HG02610 (cell line): ENCODE results near the gene ATP2C1.

Source experiments
- ATAC-seq: cut with Tn5 transposase; IDR thresholded peaks from one replicate; pipeline ENCODE4 v1.9.1; 2021; ENCODE audit warnings: mild to moderate bottlenecking, moderate library complexity; ENCODE audit not compliant: unreplicated experiment

ATP2C1 gene

DNA sequence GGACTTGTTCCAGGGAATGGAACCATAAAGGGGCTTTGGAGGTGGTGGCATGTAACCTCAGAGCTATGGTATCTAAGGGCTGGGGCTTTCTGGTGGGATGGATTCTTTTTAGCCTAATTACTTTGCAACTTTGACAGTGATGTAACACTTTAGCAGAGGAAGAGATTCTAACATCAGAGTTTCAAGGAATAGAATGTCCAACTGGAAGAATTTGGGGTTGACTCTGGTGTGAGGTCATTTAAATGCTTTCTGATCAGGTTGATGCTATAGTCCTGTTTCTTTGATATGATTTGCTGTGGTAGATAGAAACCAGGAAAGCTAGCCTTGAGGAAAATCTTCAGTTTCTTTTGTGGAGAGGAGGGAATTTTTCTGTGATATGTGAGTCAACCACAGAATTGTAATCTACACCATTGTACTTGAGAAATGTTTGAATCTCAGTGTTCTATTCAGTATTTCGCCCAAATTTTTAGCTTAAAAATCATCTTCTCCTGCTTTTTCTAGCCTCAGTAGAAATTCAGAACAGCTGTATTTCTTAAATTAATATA is 40.0 kb downstream of the ATP2C1 start:
- no peak for ATAC-seq

DNA sequence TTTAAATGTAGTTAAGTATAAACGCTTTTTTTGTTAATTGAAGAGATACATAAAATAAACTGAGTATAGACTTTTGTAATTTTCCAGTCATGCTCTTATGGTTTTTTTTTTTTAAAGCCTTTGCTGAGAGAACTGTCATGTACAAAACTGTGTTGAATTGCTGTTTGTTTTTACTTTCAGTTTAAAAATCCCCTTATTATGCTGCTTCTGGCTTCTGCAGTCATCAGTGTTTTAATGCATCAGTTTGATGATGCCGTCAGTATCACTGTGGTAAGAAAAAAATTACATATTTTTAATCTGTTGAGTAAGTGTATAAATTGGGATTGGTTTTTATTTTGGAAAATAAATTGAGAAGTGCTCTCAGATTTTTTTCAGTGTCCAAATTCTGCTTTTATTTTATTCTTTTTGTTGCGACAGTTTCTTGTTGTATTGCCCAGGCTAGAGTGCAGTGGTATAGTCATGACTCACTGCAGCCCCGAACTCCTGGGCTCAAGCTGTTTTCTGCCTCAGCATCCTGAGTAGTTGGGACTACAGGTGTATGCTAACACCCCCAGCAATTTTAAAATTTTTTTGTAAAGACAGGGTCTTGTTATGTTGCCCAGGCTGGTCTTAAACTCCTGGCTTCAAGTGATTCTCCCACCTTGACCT is 40.7 kb downstream of the ATP2C1 start:
- ATAC-seq: no peak

DNA sequence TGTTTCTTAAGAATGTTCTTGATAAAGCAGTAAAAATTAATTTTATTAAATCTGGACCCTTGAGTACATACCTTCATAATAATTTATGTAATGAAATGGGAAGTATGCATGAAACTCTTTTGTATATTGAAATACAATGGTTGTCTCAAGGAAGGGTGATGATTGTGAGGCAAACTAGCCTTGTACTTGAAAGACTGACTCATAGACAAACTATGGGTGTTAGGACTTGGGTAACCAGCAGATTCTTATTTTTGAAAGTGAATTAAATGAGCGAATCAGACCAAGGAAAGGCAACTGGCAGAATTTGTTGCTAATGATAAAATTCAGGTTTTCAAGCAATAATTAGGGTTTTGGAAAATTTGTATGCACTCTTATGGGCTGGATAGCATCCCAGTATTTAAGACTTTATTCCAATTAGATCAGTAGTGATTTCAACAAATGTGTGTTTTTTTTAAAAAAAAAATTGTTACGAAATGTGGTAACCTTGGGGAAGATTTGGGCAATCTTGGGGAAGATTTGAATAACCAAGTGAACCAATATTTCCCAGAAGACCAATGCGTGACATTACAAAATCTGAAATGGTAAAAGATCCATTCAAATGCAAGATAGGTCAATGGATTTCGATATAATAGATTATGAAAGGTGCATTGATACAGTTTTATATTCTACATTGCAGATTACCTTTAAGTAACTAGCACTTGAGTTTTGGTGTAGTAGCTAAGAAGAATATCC is 42.0 kb downstream of the ATP2C1 start:
- no peak for ATAC-seq

DNA sequence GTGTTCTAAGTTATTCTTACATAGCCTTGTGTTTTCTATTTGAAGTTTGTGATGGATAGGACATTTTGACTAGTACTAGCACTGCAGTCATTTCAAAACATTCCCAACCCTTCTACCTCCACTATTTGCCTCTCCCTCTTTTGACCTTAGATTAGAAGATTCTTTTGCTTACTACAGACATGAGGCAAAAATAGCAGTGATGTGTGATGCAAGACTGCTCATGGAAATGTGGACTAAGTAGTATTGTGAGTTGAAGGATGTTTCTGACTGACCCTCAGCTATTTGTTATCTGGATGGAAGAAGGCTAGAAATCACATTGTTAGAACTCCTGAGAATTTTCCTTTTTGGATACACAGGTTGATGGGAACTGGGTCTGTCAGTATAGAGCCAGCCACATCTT is 45.9 kb downstream of the ATP2C1 start:
- no peak for ATAC-seq

DNA sequence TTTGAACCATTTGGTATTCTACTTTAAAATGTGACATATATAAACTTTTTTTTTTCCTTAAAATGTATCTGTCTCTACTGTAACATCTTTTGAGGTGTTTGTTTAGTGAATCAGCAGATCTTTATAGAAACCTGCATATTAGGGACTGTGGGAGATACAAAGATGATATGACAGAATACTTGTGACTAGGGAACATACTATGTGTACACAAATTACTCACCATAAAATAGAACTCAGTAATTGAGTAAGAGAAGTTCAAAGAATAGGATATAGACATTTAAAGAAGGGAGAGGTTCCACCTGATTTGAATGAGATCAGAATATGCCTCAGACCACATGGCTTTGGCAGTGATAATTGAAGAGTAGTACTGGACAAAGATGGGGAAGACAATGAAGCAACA is 47.9 kb downstream of the ATP2C1 start:
- no peak for ATAC-seq

DNA sequence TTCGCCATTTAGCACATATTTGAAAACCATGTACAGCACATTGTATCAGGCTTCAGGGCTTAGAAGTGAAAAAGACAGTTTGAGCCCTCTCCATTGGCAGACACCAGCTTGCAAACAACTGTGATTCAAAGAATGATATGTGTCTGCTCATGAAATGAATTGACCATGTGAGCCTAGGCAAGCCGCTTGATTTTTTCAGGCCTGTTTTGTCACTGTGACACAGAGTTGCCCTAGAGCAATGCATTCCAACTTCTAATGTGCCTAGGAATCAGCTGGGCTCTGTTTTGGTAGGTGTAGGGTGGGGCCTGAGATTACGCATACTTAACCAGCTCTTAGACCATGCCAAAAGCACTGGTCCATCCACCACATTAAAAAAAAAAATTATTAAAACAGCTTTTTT is 53.0 kb downstream of the ATP2C1 start:
- ATAC-seq: no peak

DNA sequence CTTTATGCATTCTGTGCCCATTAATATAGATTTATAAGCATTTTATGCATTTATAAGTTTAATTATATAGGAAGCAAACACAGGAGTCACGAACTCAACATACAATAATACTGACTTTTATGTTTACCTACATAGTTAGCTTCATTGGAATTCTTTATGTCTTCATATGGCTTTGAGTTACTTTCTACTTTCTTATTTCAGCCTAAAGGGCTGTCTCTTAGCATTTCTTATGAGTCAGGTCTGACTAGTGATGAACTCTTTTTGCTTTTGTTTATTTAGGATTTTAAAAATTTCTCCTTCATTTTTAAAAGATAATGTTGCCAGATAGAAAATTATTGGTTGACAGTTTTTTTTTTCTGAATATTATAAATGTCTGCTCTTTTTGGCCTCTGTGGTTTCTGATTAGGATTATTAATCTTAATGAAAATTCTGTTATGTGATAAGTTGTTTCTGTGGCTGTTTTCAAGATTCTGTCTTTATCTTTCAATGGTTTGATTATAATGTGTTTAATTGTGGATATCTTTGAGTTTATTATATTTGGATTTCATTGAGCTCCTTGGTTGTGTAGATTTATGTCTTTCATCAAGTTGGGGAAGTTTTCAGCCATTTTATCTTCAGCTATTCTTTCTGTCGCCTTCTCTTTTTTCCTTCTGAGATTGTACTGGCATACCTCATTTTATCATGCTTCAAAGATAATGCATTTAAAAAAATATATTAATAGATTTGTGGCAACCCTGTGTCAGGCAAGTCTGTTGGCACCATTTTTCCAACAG is 54.3 kb downstream of the ATP2C1 start:
- ATAC-seq: no peak

DNA sequence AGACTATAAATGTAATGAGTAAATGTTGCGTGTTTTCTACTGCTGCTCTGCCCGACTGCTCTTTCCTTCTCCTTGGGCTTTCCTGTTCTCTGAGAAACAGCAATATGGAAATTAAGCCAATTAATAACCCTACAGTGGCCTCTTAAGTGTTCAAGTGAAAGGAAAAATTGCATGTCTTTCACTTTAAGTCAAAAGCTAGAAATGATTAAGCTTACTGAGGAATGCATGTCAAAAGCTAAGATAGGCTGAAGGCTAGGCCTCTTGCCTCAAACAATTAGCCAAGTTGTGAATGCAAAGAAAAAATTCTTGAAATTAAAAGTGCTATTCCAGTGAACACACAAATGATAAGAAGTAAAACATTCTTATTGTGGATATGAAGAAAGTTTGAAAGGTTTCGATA is 55.0 kb downstream of the ATP2C1 start:
- ATAC-seq: no peak

DNA sequence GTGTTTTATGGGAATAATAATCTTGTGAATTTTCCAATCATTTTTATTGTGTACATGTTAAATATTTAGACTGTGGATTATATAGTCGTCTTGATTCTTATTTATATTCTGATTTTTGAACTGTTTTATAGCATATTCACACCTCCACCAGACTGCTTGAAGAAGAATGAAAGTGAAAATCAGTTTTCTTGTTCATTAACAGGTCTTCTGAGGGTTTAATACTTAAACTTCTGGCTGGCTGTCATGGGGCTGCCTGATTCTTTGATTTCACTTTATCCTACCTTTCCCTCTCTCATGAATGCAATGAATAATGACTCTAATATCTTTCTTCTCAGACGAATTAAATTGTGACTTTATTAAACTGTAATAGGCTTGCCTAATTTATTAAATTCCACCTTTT is 56.2 kb downstream of the ATP2C1 start:
- ATAC-seq: no peak

DNA sequence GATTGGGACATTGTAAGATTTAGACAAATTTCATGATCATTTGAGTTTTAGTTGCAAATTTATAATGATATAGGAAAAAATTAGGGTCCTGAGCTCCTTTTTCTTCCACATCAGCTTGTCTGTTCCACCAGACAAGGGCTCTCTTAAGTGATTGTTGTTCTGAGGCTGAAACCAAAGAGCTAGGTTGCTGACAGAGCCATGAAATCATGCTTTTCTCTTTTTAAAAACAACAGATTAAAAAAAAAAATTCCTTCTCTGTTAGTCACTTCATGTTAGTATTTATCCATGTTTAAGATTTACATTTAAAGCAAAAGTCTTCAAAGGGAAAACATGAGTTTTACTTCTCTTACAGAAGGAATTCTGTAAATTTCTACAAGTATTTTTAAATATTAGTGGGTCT is 56.8 kb downstream of the ATP2C1 start:
- ATAC-seq: no peak

DNA sequence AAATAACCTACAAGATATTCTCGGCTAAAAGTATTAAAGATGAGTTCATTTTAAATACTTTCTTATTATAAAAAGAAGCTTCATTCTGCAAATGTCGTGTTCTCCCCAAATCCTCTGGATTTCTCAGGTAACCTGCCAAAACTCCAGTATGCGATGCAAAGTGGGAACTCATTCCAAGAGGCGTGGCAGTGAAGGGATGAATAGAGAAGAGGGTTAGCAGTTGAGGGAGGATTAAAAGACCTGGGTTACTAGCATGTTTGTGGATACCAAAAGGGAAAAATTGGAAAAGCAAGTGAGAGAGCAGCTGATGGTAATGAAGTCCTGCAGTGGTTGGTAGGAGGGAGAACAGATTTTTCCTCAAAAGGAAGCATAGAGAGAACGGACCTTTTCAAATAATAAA is 61.6 kb downstream of the ATP2C1 start:
- ATAC-seq: no peak

DNA sequence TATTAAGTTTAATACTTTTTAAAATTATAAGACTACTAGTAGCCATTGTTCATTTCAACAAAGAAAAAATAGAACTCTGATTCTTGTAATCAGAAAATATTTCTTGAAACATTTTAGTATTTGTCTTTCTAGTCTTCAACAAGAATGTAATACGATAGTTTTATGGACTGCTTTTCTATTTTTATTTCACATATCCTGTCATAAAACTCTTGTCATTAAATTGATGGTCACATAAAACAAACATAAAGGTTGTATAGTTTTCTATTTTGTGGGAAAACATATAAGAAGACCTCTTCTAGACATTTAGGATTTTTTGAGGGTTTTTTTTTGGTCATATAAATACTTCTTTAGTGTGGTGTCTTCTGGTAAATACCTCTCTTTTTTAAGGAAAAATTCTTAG is 62.4 kb downstream of the ATP2C1 start:
- ATAC-seq: no peak

DNA sequence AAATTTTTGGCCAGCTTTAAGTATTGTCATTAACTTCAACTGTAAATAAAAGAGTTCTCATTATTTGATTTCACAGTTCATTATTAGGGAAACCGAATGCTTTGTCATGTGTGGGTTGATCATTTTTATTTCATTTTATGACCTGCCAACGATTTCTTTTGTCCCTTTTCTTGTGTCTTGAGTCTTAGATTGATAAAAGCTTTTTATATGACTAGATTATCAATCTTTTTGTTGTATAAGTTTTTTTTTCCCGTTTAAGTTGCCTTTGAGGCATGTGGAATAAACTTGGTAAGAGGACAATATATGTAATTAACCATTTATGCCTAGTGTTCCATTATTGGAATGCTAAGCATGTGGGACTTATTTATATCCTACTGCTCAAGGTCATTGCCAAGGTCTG is 62.8 kb downstream of the ATP2C1 start:
- no peak for ATAC-seq

DNA sequence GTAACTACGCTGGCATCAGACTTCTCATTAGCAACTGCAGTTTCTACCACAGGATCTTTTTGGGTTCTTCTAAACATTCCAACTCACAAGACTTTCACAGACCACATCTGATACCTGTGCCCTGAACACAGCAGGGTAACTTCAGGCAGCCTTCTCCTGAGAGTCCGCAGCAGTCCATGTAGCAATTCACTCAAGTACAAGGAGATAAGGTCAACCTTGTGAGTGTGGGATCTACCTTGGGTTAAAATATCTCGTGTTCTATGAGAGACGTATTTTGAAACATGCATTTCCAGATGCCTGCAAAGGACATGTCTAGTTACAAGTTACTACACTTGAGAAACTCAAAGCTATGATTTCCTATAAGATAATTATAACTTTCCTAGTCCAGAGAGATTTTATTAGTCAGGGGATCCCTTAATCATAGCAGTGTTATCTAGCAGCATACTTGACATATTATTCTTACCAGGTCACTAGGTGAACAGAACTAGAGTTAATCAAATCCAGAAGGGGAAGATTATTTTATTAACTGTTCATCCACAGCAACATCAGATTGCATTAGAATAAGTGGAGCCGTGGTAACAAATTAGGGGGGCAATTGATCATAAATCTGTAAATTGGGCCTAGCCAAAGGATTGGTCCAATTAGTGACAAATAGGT is 66.4 kb downstream of the ATP2C1 start:
- no peak for ATAC-seq

DNA sequence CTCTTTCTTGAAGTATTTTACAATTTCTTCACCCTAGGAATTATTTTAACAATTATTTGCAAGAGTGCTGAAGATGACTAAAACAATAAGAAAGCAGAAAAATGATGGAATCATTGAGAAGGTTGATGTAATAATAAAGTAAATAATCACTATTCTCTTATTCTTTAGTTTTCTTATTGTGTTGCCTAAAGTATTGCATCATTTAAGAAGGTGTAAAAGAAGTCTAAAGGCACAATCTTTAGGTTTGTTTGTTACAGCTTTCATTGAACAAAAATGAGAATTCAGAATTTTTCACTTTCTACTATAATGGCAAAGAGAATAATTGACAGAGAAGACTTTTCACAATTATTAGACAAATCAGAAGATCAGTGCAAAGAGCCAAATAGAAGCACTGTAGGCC is 67.6 kb downstream of the ATP2C1 start:
- ATAC-seq: no peak

DNA sequence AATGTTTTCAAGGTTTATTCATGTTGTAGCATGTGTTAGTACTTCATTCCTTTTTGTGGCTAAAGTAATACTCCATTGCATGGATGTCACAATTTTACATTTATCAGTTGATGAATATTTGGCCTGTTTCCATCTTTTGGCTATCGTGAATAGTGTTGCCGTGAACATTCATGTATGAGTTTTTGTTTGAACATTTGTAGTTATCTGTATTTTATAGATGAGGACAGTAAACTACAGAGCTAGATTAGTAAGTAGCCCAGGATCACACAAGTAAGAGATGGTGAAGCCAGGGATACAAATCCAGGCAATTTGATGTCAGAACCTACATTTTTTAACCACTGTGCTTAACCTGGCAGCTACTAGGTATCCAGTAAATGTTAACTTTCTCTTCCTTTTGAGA is 69.6 kb downstream of the ATP2C1 start:
- no peak for ATAC-seq

DNA sequence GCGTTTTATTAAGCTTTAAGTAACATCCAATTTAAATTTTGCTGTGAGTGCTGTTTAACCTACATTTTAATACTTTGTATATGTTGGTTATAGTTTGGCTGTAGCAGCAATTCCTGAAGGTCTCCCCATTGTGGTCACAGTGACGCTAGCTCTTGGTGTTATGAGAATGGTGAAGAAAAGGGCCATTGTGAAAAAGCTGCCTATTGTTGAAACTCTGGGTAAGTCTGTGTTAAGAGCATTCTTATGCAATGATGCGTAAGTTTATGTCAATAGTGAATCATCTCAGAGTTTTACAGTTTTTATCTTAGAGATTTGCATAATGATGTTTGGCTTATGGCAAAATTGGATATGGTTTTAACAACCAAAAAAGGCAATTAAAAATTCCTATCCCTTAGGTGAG is 70.0 kb downstream of the ATP2C1 start:
- no peak for ATAC-seq

DNA sequence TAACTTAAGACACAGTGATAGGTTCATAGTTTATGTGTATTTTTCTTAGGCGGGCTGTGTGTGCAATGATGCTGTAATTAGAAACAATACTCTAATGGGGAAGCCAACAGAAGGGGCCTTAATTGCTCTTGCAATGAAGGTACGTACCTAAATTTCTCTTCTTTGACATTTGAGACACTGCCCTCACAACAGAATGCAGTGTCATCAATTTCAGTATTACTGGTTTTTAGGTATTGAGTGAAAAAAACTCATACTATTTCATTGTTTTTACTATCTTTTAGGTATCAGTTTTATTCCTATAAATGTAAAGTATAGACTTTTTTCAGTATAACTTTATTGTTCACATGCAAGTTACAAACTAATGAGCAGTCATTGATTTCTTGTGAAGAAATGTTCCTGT is 73.4 kb downstream of the ATP2C1 start:
- ATAC-seq: no peak

DNA sequence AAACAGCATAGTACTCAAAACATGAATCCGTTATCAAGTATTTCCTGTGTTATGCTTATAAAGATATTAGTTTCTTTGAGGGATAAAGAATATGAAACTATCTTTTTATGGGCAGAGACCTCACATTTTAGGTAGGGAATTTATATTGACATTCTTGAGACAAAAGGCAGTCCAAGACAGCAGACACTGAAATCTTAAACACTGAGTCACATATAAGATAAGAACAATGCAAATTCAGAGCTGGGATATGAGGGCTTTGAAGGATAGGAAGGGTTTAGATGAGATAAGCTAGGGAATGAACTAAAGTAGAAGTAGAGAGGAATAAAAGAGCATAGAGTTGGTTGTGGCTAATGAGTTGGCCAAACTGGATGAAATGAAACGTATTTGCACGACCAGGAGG is 74.3 kb downstream of the ATP2C1 start:
- no peak for ATAC-seq

DNA sequence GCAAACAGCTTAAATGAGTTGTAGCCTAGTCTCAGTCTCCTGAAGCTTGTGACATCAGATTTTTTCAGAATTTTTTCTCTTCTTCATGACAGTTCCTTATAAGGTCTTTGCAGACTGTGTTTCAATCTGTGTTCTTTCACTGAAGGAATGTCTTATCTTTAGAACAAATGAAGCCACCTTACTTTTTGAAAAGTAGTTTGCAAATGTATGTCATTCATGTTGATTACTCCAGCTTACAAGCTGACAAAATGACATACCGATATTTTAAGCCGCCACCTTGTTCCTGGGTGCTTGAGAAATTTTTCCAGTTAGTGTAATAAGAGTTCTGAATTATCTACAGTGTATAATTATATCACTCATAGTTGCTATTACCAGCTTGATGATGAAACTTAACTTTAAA is 75.7 kb downstream of the ATP2C1 start:
- no peak for ATAC-seq

DNA sequence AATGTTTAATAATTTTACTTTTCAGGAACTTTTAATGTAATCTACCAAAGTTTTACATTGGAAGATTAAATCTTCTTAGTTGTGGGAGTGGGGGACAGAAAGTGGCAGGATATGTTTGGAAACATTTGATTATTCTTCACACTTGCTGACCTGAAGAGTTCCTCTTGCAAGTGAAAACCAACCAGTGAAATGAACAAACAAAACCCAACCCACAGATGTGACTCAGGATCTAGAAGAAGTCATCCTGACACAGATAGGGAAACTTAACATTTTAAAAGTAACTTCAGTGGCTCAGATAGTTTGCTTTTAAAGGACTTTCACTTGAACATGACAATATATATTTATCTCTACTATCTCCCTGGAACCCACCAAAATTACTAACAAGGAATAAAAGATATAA is 77.3 kb downstream of the ATP2C1 start:
- no peak for ATAC-seq
